PC-3 (cell line): ENCODE measurements around the gene PCDH20. TPM values are rescaled to one million over a fixed set of nuclear protein-coding genes. Genes with fewer than 3 reads are reported as not detected.

Experiments used
- ATAC-seq: fragments of 200-7000 bp; cut with Tn5 transposase; 2 replicates; pipeline ENCODE4 v1.9.1; 2020; ENCODE audit warnings: mild to moderate bottlenecking, moderate library complexity
- BruUV-seq: library from RNA; stranded (reverse); fragments of 400-500 nt; replicated peaks from 2 replicates; lab custom pipeline; 2021; lab: Mats Ljungman, UMichigan
- CTCF ChIA-PET: fragments of 300-600 bp; sonication (Branson Sonifier 250); formaldehyde crosslinking; loops from one replicate; lab custom pipeline; 2022; ENCODE audit warnings: antibody characterized with exemption; lab: Charles Lee
- POLR2A ChIA-PET: fragments of 300-600 bp; sonication (Branson Sonifier 250); formaldehyde crosslinking; loops from one replicate; lab custom pipeline; 2022; ENCODE audit warnings: antibody characterized with exemption; ENCODE audit not compliant: unreplicated experiment; lab: Charles Lee
- DNase-seq: peaks from one replicate; pipeline ENCODE4 v3.0.0-alpha.2; 2015
- H2AFZ ChIP-seq: fragments of 300-600 bp; sonication (generic); 2 replicates; pipeline ENCODE4 v1.6.0; 2016; ENCODE audit warnings: antibody characterized with exemption, low read length
- H3F3A ChIP-seq: fragments of 300-600 bp; sonication (generic); one replicate; pipeline ENCODE4 v1.6.0; 2017; ENCODE audit warnings: antibody characterized with exemption, low read length, control low read depth, mild to moderate bottlenecking; ENCODE audit not compliant: unreplicated experiment
- H3K27ac ChIP-seq: fragments of 300-600 bp; sonication (generic); 2 replicates; pipeline ENCODE4 v1.5.1; 2016; ENCODE audit warnings: mild to moderate bottlenecking, low read length
- H3K27me3 ChIP-seq: fragments of 300-600 bp; sonication (generic); 2 replicates; pipeline ENCODE4 v1.6.1; 2016; ENCODE audit warnings: low read length, mixed read lengths
- H3K36me3 ChIP-seq: fragments of 300-600 bp; sonication (generic); 2 replicates; pipeline ENCODE4 v1.6.1; 2016; ENCODE audit warnings: low read depth, mixed run types, low read length, mixed read lengths
- H3K4me1 ChIP-seq: fragments of 300-600 bp; sonication (generic); 2 replicates; pipeline ENCODE4 v1.5.1; 2016; ENCODE audit warnings: low read length; ENCODE audit not compliant: insufficient read depth
- H3K4me2 ChIP-seq: fragments of 300-600 bp; sonication (generic); 2 replicates; pipeline ENCODE4 v1.6.0; 2016; ENCODE audit warnings: low read length
- H3K4me3 ChIP-seq: fragments of 300-600 bp; sonication (generic); 2 replicates; pipeline ENCODE4 v1.5.1; 2016; ENCODE audit warnings: mild to moderate bottlenecking, low read length, mixed read lengths
- H3K79me2 ChIP-seq: fragments of 300-600 bp; sonication (generic); 2 replicates; pipeline ENCODE4 v1.6.1; 2017; ENCODE audit warnings: low read length, mixed read lengths
- H3K9ac ChIP-seq: fragments of 300-600 bp; sonication (generic); 2 replicates; pipeline ENCODE4 v1.6.0; 2016; ENCODE audit warnings: mild to moderate bottlenecking, low read length
- H3K9me2 ChIP-seq: fragments of 300-600 bp; sonication (generic); replicated peaks from 2 replicates; pipeline ENCODE4 v1.6.1; 2016; ENCODE audit warnings: mixed run types, low read length, mixed read lengths
- H3K9me3 ChIP-seq: fragments of 300-600 bp; sonication (generic); 2 replicates; pipeline ENCODE4 v1.6.1; 2016; ENCODE audit warnings: low read length, mixed read lengths
- H4K20me1 ChIP-seq: fragments of 300-600 bp; sonication (generic); 2 replicates; pipeline ENCODE4 v1.6.1; 2016; ENCODE audit warnings: low read length, mixed read lengths
- CTCF ChIP-seq: fragments of 300-600 bp; sonication (generic); conservative IDR thresholded peaks from 2 replicates; pipeline ENCODE4 v1.5.1; 2017; ENCODE audit warnings: antibody characterized with exemption, low read depth, mild to moderate bottlenecking, low read length
- EZH2 ChIP-seq: fragments of 300-600 bp; sonication (generic); IDR thresholded peaks from one replicate; pipeline ENCODE4 v1.6.1; 2017; ENCODE audit warnings: antibody characterized with exemption, mild to moderate bottlenecking, low read length; ENCODE audit not compliant: unreplicated experiment
- EZH2phosphoT487 ChIP-seq: fragments of 300-600 bp; sonication (generic); IDR thresholded peaks from 2 replicates; pipeline ENCODE4 v1.6.1; 2018; ENCODE audit warnings: mild to moderate bottlenecking, antibody characterized with exemption, low read length, borderline replicate concordance
- intact Hi-C: fragments of 100-400 bp; cut with micrococcal nuclease; formaldehyde crosslinking; loops from 2 replicates; pipeline ENCODE4 v1.9.0; 2023
- total RNA-seq: library from RNA; depleted of rRNA; stranded (reverse); fragments of >200 nt; gene quantifications from 2 replicates; pipeline ENCODE4 v1.2.3, GENCODE V29; 2014

The PCDH20 gene
- total RNA-seq, 1 experiment from 2014 or later: 0.62 TPM

- no peaks in the 10 kb centered on the region for H3F3A ChIP-seq
- H3K4me1 ChIP-seq: no peaks in the 10 kb centered on the region
- no peak overlapping the region for H3K9ac ChIP-seq
- no peak for TF ChIP-seq EZH2
- no peak for TF ChIP-seq CTCF
- no peak for TF ChIP-seq EZH2phosphoT487
- H3K9me3 ChIP-seq: no peaks in the 10 kb centered on the region
- no peaks in the 10 kb centered on the region for H3K27me3 ChIP-seq
- BruUV-seq: no TSS peak
- H2AFZ ChIP-seq: no peak overlapping the region
- H3K4me3 ChIP-seq: no peak overlapping the region
- H3K9me2 ChIP-seq: no peaks in the 10 kb centered on the region
- no peak for ATAC-seq
- H3K27ac ChIP-seq: no peak overlapping the region
- CTCF ChIA-PET: interaction anchor here (1.0 kb wide), 1 partner anchor 537 kb away, joined by 3 read pairs; no protein-coding TSS in a partner anchor
- no peaks in the 10 kb centered on the region for H3K36me3 ChIP-seq
- intact Hi-C loops: loop anchor here (5.0 kb wide), 1 partner anchor 535 kb away; no protein-coding TSS in a partner anchor
- no peaks in the 10 kb centered on the region for H3K79me2 ChIP-seq
- POLR2A ChIA-PET: no interaction called here
- no peaks in the 10 kb centered on the region for H4K20me1 ChIP-seq
- no peak for DNase-seq
- no peak overlapping the region for H3K4me2 ChIP-seq
These were observed 1.5 kb upstream of the PCDH20 start for GRCh38 chr13:61417086-61417570.

- DNase-seq (peak; percentile 73), ATAC-seq (peak; percentile 96)
- BruUV-seq: no TSS peak
- H2AFZ ChIP-seq: peak overlapping the region; percentile 94
- no peaks in the 10 kb centered on the region for H3F3A ChIP-seq
- ChIA-PET CTCF (interaction anchor here (0.5 to 1.4 kb wide), 4 partner anchors 183 to 539 kb away, joined by 3 to 6 read pairs (median 4); no protein-coding TSS in a partner anchor), POLR2A (interaction anchor here (0.5 to 0.6 kb wide), 2 partner anchors 497 to 768 kb away, joined by 4 read pairs; no protein-coding TSS in a partner anchor)
- H4K20me1 ChIP-seq: no peaks in the 10 kb centered on the region
- no peaks in the 10 kb centered on the region for H3K9me3 ChIP-seq
- peak overlapping the region; percentile 94 for H3K4me2 ChIP-seq
- H3K4me3 ChIP-seq: peak overlapping the region; percentile 69
- H3K27ac ChIP-seq: no peak overlapping the region
- H3K27me3 ChIP-seq: no peaks in the 10 kb centered on the region
- TF ChIP-seq EZH2: no peak
- no peak for TF ChIP-seq CTCF
- TF ChIP-seq EZH2phosphoT487: no peak
- H3K36me3 ChIP-seq: no peaks in the 10 kb centered on the region
- no peaks in the 10 kb centered on the region for H3K9me2 ChIP-seq
- H3K9ac ChIP-seq: no peak overlapping the region
- intact Hi-C loops: loop anchor here (5.0 kb wide), 1 partner anchor 537 kb away; no protein-coding TSS in a partner anchor
- H3K4me1 ChIP-seq: no peaks in the 10 kb centered on the region
- no peaks in the 10 kb centered on the region for H3K79me2 ChIP-seq
These were observed 459 bp downstream of the PCDH20 start for GRCh38 chr13:61415058-61415721.

- no peak overlapping the region for H3K27ac ChIP-seq
- peak overlapping the region; percentile 69 for H3K4me3 ChIP-seq
- intact Hi-C loops: loop anchor here (5.0 kb wide), 1 partner anchor 538 kb away; no protein-coding TSS in a partner anchor
- TF ChIP-seq CTCF: no peak
- no peak for TF ChIP-seq EZH2phosphoT487
- TF ChIP-seq EZH2: no peak
- no peaks in the 10 kb centered on the region for H4K20me1 ChIP-seq
- BruUV-seq: no TSS peak
- no peaks in the 10 kb centered on the region for H3K27me3 ChIP-seq
- ChIA-PET POLR2A (no interaction called here), CTCF (interaction anchor here (0.5 to 1.4 kb wide), 3 partner anchors 272 to 540 kb away, joined by 3 to 6 read pairs (median 4); no protein-coding TSS in a partner anchor)
- H3K36me3 ChIP-seq: no peaks in the 10 kb centered on the region
- no peaks in the 10 kb centered on the region for H3K9me3 ChIP-seq
- peak overlapping the region; percentile 94 for H2AFZ ChIP-seq
- H3F3A ChIP-seq: no peaks in the 10 kb centered on the region
- H3K9ac ChIP-seq: no peak overlapping the region
- no peaks in the 10 kb centered on the region for H3K79me2 ChIP-seq
- no peaks in the 10 kb centered on the region for H3K9me2 ChIP-seq
- DNase-seq: no peak
- no peaks in the 10 kb centered on the region for H3K4me1 ChIP-seq
- peak; percentile 2; the same call in 1 of the 2 replicates for ATAC-seq
- peak overlapping the region; percentile 94 for H3K4me2 ChIP-seq
These were observed 977 bp downstream of the PCDH20 start for GRCh38 chr13:61414686-61415057.
